GM12878 (cell line): ENCODE measurements around the gene SIGMAR1. TPM values are rescaled to one million over a fixed set of nuclear protein-coding genes. Genes with fewer than 3 reads are reported as not detected.

Experiments used
- ATAC-seq: fragments of 200-7000 bp; cut with Tn5 transposase; 3 replicates; pipeline ENCODE4 v1.9.1; 2020; ENCODE audit warnings: mild to moderate bottlenecking, moderate library complexity
- BruUV-seq: library from RNA; stranded (reverse); fragments of 400-500 nt; replicated peaks from 2 replicates; lab custom pipeline; 2021; lab: Mats Ljungman, UMichigan
- CTCF ChIA-PET: fragments of 300-600 bp; sonication (Branson Sonifier 250); formaldehyde crosslinking; extraction: SDS; loops from one replicate; lab custom pipeline; 2021; ENCODE audit warnings: inconsistent platforms; lab: Yijun Ruan, JAX
- POLR2A ChIA-PET: fragments of 350-600 bp; formaldehyde crosslinking; extraction: SDS; loops from one replicate; lab custom pipeline; 2021; ENCODE audit warnings: inconsistent platforms; lab: Charles Lee
- RAD21 ChIA-PET: fragments of 300-600 bp; sonication (Branson Sonifier 250); formaldehyde crosslinking; loops from one replicate; lab custom pipeline; 2023; ENCODE audit warnings: antibody characterized with exemption; ENCODE audit not compliant: unreplicated experiment; lab: Charles Lee
- SMC1A ChIA-PET: fragments of 300-600 bp; sonication (Branson Sonifier 250); formaldehyde crosslinking; loops from one replicate; lab custom pipeline; 2023; ENCODE audit not compliant: unreplicated experiment, uncharacterized antibody; lab: Charles Lee
- DNase-seq: peaks from one replicate; pipeline ENCODE4 v3.0.0-alpha.2; 2011; ENCODE audit warnings: low read depth, low spot score
- FAIRE-seq: peaks from 3 replicates; lab custom pipeline; 2011; peaks lifted over from hg19 to GRCh38; lab: Jason Lieb, UNC
- H2AFZ ChIP-seq: 2 replicates; pipeline ENCODE4 v1.6.0; 2011; ENCODE audit warnings: low read depth, low read length, control low read depth; ENCODE audit not compliant: control insufficient read depth
- H3K27ac ChIP-seq: 2 replicates; pipeline ENCODE4 v1.5.1; 2011; ENCODE audit warnings: control low read depth; ENCODE audit not compliant: control insufficient read depth, insufficient read depth
- H3K27me3 ChIP-seq, 2 experiments: replicated peaks in 1 of 2; 2 replicates each; pipeline versions ENCODE4 v1.6.0 to v1.6.1; 2011; ENCODE audit warnings: low read length in 1 of 2; ENCODE audit not compliant: control insufficient read depth in 2 of 2, insufficient read depth in 2 of 2
- H3K36me3 ChIP-seq, 2 experiments: 2 replicates each; pipeline ENCODE4 v1.5.1; 2011; ENCODE audit warnings: low read length in 1 of 2; ENCODE audit not compliant: control insufficient read depth in 2 of 2, insufficient read depth in 2 of 2
- H3K4me1 ChIP-seq: 2 replicates; pipeline ENCODE4 v1.6.1; 2011; ENCODE audit warnings: mild to moderate bottlenecking, low read length, moderate library complexity, mixed read lengths; ENCODE audit not compliant: control insufficient read depth, insufficient read depth
- H3K4me2 ChIP-seq: 2 replicates; pipeline ENCODE4 v1.6.0; 2011; ENCODE audit warnings: control low read depth; ENCODE audit not compliant: control insufficient read depth, insufficient read depth
- H3K4me3 ChIP-seq: fragments of 200-600 bp; sonication (generic); 2 replicates; pipeline ENCODE4 v1.5.1; 2016
- H3K79me2 ChIP-seq: 2 replicates; pipeline ENCODE4 v1.6.0; 2011; ENCODE audit warnings: low read length; ENCODE audit not compliant: control insufficient read depth, insufficient read depth
- H3K9ac ChIP-seq: 2 replicates; pipeline ENCODE4 v1.8.0; 2011; ENCODE audit warnings: low read length, control low read depth, mixed read lengths; ENCODE audit not compliant: control insufficient read depth, insufficient read depth
- H3K9me3 ChIP-seq: replicated peaks from 3 replicates; pipeline ENCODE4 v1.5.1; 2011; ENCODE audit warnings: mild to moderate bottlenecking, low read length; ENCODE audit not compliant: control insufficient read depth, insufficient read depth
- H4K20me1 ChIP-seq: 2 replicates; pipeline ENCODE4 v1.6.0; 2011; ENCODE audit not compliant: control insufficient read depth, insufficient read depth
- CREB1 ChIP-seq: IDR thresholded peaks from 2 replicates; pipeline ENCODE4 v1.6.1; 2012; ENCODE audit warnings: low read depth, mild to moderate bottlenecking, inconsistent platforms
- MEF2B ChIP-seq: fragments of 450-650 bp; IDR thresholded peaks from 2 replicates; pipeline ENCODE4 v1.6.1; 2018; ENCODE audit warnings: mild to moderate bottlenecking, moderate library complexity; ENCODE audit not compliant: partially characterized antibody, poor library complexity, severe bottlenecking
- PAX5 ChIP-seq: IDR thresholded peaks from 2 replicates; pipeline ENCODE4 v1.6.1; 2011; ENCODE audit warnings: low read depth, low read length, borderline replicate concordance
- PKNOX1 ChIP-seq: fragments of 450-650 bp; IDR thresholded peaks from 2 replicates; pipeline ENCODE4 v1.6.1; 2016; ENCODE audit warnings: mild to moderate bottlenecking
- RAD21 ChIP-seq: IDR thresholded peaks from 2 replicates; pipeline ENCODE4 v1.6.1; 2011; ENCODE audit warnings: mild to moderate bottlenecking, low read depth, low read length, moderate library complexity; ENCODE audit not compliant: insufficient read depth
- SMC3 ChIP-seq: IDR thresholded peaks from 2 replicates; pipeline ENCODE4 v1.6.1; 2011; ENCODE audit warnings: low read length, improper control_type of control experiment, borderline replicate concordance
- WGBS: methylation state at CpG from one replicate; pipeline ENCODE4 v1.1.6; 2016; ENCODE audit warnings: low lambda C conversion rate; ENCODE audit not compliant: insufficient replicate concordance, insufficient coverage; ENCODE audit errors: missing lambda C conversion rate; 5-methylcytosine and 5-hydroxymethylcytosine counted together
- in situ Hi-C: fragments of 300-500 bp; cut with MboI; formaldehyde crosslinking; loops from 9 replicates; pipeline ENCODE4 v1.14.3; 2018; ENCODE audit warnings: mixed read lengths
- intact Hi-C: fragments of 100-400 bp; cut with micrococcal nuclease; formaldehyde crosslinking; loops from one replicate; pipeline ENCODE4 v1.14.2; 2022; ENCODE audit not compliant: unreplicated experiment
- polyA plus RNA-seq, 11 experiments: library from polyadenylated mRNA; depleted of rRNA in 4 of 11; unstranded in 6 of 11; stranded (reverse) in 5 of 11; fragments of >200 nt; fragmentation: Nextera tagmentation in 4 of 11; fragmentation: Illumina TruSeq in 1 of 11; extraction: Ambion mirVana in 4 of 11; extraction: Trizol in 1 of 11; gene quantifications; 1 replicate in 1 of 11; 2 replicates in 10 of 11; pipeline versions ENCODE4 v1.2.1 to v1.2.3, GENCODE V29; 2011 to 2016; ENCODE audit warnings: inconsistent platforms in 2 of 11, missing spikeins in 2 of 11, low read depth in 1 of 11
- total RNA-seq, 4 experiments: library from RNA; depleted of rRNA in 3 of 4; stranded (reverse); fragments of >200 nt in 3 of 4; fragmentation: Illumina TruSeq in 1 of 4; extraction: Trizol in 1 of 4; gene quantifications; 2 replicates each; pipeline versions ENCODE4 v1.2.1 to v1.2.3, GENCODE V29; 2013 to 2021
- TF ChIP-seq, protein P1 (sequence below), 3 experiments: IDR thresholded peaks in 2 of 3; conservative IDR thresholded peaks in 1 of 3; 2 replicates each; pipeline ENCODE4 v1.5.1; 2011; ENCODE audit warnings: low read depth in 3 of 3, low read length in 3 of 3, mild to moderate bottlenecking in 3 of 3, control low read depth in 2 of 3, moderate library complexity in 2 of 3, inconsistent platforms in 1 of 3, mixed read lengths in 1 of 3; ENCODE audit not compliant: control insufficient read depth in 2 of 3, insufficient read depth in 1 of 3; ENCODE audit errors: extremely low read depth in 1 of 3

The SIGMAR1 gene
- total and polyA plus RNA-seq, 10 of the 15 experiments (the other 5 are each of a cell fraction or from before 2014, with no cell fraction given), result 7.1 to 133 (median 69.5) TPM

- H3K9ac ChIP-seq, result no peak overlapping the region
- DNase-seq (peak; percentile 27), ATAC-seq (peak; percentile 98), FAIRE-seq (peak; percentile 94)
- H3K27ac ChIP-seq, result no peak overlapping the region
- TF ChIP-seq PKNOX1 (no peak), CREB1 (0 out of 2 replicates have a peak, but pooled peaks have one; percentile 9), SMC3 (peak; percentile 74), RAD21 (peak; percentile 82), MEF2B (peak; percentile 55), PAX5 (no peak)
- TF ChIP-seq, protein P1, sequence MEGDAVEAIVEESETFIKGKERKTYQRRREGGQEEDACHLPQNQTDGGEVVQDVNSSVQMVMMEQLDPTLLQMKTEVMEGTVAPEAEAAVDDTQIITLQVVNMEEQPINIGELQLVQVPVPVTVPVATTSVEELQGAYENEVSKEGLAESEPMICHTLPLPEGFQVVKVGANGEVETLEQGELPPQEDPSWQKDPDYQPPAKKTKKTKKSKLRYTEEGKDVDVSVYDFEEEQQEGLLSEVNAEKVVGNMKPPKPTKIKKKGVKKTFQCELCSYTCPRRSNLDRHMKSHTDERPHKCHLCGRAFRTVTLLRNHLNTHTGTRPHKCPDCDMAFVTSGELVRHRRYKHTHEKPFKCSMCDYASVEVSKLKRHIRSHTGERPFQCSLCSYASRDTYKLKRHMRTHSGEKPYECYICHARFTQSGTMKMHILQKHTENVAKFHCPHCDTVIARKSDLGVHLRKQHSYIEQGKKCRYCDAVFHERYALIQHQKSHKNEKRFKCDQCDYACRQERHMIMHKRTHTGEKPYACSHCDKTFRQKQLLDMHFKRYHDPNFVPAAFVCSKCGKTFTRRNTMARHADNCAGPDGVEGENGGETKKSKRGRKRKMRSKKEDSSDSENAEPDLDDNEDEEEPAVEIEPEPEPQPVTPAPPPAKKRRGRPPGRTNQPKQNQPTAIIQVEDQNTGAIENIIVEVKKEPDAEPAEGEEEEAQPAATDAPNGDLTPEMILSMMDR (IDR thresholded peaks at IDR 0.05 in 2 of 3, conservative IDR thresholded peaks at IDR 0.05 in 1 of 3; ENCODE audit: control insufficient read depth in 2 of 3, extremely low read depth in 1 of 3, insufficient read depth in 1 of 3, low read depth in 3 of 3, low read length in 3 of 3), result peak; percentile 90 to 95 (median 93)
- POLR2A ChIA-PET, result interaction anchor here (1.2 kb wide), 1 partner anchor 10 kb away, joined by 3 read pairs; no protein-coding TSS in a partner anchor
- RAD21 ChIA-PET, result interaction anchor here (0.5 to 1.4 kb wide), 6 partner anchors 17 to 200 kb away, joined by 3 to 7 read pairs (median 4); partner anchors contain the start of genes DCTN3 and SIGMAR1
- SMC1A ChIA-PET, result interaction anchor here (0.6 to 2.2 kb wide), 7 partner anchors 9 to 200 kb away, joined by 3 to 6 read pairs (median 4); partner anchors contain the start of gene DCTN3
- CTCF ChIA-PET, result interaction anchor here (0.5 to 5.0 kb wide), 27 partner anchors 9 to 432 kb away, joined by 3 to 39 read pairs (median 4); partner anchors contain the start of genes DCTN3 and SIGMAR1
- H3K27me3 ChIP-seq, result peaks cover 4% of the 10 kb centered on the region in 2 experiments; a peak in 2 of 4 replicates
- H2AFZ ChIP-seq, result no peak overlapping the region
- H3K9me3 ChIP-seq, result no peaks in the 10 kb centered on the region
- BruUV-seq, result no TSS peak
- WGBS, result 57% methylated on average over 4 of the region's 4 CpGs
- no peaks in the 10 kb centered on the region for H4K20me1 ChIP-seq
- H3K4me3 ChIP-seq, result no peak overlapping the region
- H3K36me3 ChIP-seq, result no peaks in the 10 kb centered on the region
- intact Hi-C loops (loop anchor here (5.0 kb wide), 1 partner anchor 271 kb away; no protein-coding TSS in a partner anchor), in situ Hi-C loops (no loop called here)
- no peak overlapping the region for H3K4me2 ChIP-seq
- no peaks in the 10 kb centered on the region for H3K79me2 ChIP-seq
- H3K4me1 ChIP-seq, result no peaks in the 10 kb centered on the region
Measured at GRCh38 chr9:34603610-34604231, 33.9 kb downstream of the SIGMAR1 start.
